GM12891 (cell line): Measurements from ENCODE around the gene OMD.

ENCODE experiments used
- PAX5 ChIP-seq: IDR thresholded peaks from 2 replicates; pipeline ENCODE4 v1.6.1; 2011; ENCODE audit warnings: low read length, moderate library complexity, mild to moderate bottlenecking; ENCODE audit not compliant: insufficient read depth, severe bottlenecking
- POLR2A ChIP-seq: IDR thresholded peaks from 2 replicates; pipeline ENCODE4 v1.6.1; 2011; ENCODE audit warnings: low read depth, low read length, control low read depth
- POLR2AphosphoS5 ChIP-seq: IDR thresholded peaks from 2 replicates; pipeline ENCODE4 v1.6.1; 2011; ENCODE audit warnings: low read depth, low read length, control low read depth
- SPI1 ChIP-seq: IDR thresholded peaks from 2 replicates; pipeline ENCODE4 v1.6.1; 2011; ENCODE audit warnings: low read depth, low read length, control low read depth
- TAF1 ChIP-seq: IDR thresholded peaks from 2 replicates; pipeline ENCODE4 v1.6.1; 2011; ENCODE audit warnings: low read depth, low read length, control low read depth

- no peak for TF ChIP-seq POLR2A
- TF ChIP-seq TAF1, result no peak
- no peak for TF ChIP-seq POLR2AphosphoS5
- no peak for TF ChIP-seq SPI1
- no peak for TF ChIP-seq PAX5
Measured at GRCh38 chr9:92373167-92373566, 51.1 kb downstream of the OMD start.
